GM12875 (cell line): ENCODE results near the gene LIPH.

Source experiments
- H3K4me3 ChIP-seq: one replicate; pipeline ENCODE4 v1.5.1; 2011; ENCODE audit warnings: low read depth, low read length, control low read depth
- CTCF ChIP-seq: IDR thresholded peaks from 2 replicates; pipeline ENCODE4 v1.5.1; 2011; ENCODE audit warnings: low read depth, mild to moderate bottlenecking, control low read depth, inconsistent platforms, low read length, moderate library complexity, borderline replicate concordance; ENCODE audit not compliant: insufficient read depth

LIPH gene

GRCh38 chr3:185508335-185508991, 43.9 kb downstream of the LIPH start:
- no peak for TF ChIP-seq CTCF
- no peak overlapping the region for H3K4me3 ChIP-seq

GRCh38 chr3:185507883-185508282, 44.5 kb downstream of the LIPH start:
- no peak overlapping the region for H3K4me3 ChIP-seq
- no peak for TF ChIP-seq CTCF

- no peak overlapping the region for H3K4me3 ChIP-seq
- TF ChIP-seq CTCF: no peak
Measured at GRCh38 chr3:185504636-185505035, 47.8 kb downstream of the LIPH start.

GRCh38 chr3:185503521-185503920, 48.9 kb downstream of the LIPH start:
- no peak for TF ChIP-seq CTCF
- no peak overlapping the region for H3K4me3 ChIP-seq

- H3K4me3 ChIP-seq: no peak overlapping the region
- TF ChIP-seq CTCF: no peak
Measured at GRCh38 chr3:185502987-185503386, 49.4 kb downstream of the LIPH start.

GRCh38 chr3:185498503-185499396, 53.6 kb downstream of the LIPH start, which contains the start of gene TMEM41A:
TSS of gene TMEM41A (minus strand) at chr3:185499035. CDS start at chr3:185498961, 74 bp downstream.
- peak within 1 kb of the TSS; percentile 92 for H3K4me3 ChIP-seq

More at GRCh38 chr3:185498503-185499396, 53.6 kb downstream of the LIPH start, which contains the start of gene TMEM41A:
- 0 out of 2 replicates have a peak, but pooled peaks have one; percentile 7 for TF ChIP-seq CTCF
